GM12872 (cell line): Measurements from ENCODE around the gene COL8A1.

Experiments
- TF ChIP-seq, protein P1 (sequence below): IDR thresholded peaks from 3 replicates; pipeline ENCODE4 v1.5.1; 2011; ENCODE audit warnings: low read depth, mild to moderate bottlenecking, low read length, moderate library complexity; ENCODE audit not compliant: insufficient read depth

COL8A1 gene

GRCh38 chr3:99662838-99663570 is 24.6 kb downstream of the COL8A1 start:
- TF ChIP-seq, protein P1, sequence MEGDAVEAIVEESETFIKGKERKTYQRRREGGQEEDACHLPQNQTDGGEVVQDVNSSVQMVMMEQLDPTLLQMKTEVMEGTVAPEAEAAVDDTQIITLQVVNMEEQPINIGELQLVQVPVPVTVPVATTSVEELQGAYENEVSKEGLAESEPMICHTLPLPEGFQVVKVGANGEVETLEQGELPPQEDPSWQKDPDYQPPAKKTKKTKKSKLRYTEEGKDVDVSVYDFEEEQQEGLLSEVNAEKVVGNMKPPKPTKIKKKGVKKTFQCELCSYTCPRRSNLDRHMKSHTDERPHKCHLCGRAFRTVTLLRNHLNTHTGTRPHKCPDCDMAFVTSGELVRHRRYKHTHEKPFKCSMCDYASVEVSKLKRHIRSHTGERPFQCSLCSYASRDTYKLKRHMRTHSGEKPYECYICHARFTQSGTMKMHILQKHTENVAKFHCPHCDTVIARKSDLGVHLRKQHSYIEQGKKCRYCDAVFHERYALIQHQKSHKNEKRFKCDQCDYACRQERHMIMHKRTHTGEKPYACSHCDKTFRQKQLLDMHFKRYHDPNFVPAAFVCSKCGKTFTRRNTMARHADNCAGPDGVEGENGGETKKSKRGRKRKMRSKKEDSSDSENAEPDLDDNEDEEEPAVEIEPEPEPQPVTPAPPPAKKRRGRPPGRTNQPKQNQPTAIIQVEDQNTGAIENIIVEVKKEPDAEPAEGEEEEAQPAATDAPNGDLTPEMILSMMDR, result no peak

GRCh38 chr3:99663977-99664376 is 25.6 kb downstream of the COL8A1 start:
- TF ChIP-seq, protein P1, result no peak

DNA sequence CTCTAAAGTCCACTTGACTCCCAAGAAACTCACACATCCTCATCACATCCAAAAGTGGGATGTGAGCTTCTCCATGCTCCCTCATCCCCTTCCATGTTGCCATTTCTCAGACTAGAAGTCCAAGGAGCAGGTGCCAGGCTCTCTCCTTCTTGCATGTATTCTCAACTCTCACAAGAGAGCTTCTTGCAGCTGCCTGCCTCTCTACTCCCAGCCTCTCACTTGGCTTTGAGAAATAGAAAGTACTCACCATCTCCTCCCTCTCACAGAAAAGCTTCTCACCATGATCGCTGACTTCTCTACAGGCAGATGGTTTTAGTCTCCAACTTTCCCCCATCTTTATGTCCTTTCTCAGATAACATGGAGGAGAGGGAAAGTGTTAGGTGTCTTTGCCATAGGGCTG is 26.6 kb downstream of the COL8A1 start:
- TF ChIP-seq, protein P1, result no peak

DNA sequence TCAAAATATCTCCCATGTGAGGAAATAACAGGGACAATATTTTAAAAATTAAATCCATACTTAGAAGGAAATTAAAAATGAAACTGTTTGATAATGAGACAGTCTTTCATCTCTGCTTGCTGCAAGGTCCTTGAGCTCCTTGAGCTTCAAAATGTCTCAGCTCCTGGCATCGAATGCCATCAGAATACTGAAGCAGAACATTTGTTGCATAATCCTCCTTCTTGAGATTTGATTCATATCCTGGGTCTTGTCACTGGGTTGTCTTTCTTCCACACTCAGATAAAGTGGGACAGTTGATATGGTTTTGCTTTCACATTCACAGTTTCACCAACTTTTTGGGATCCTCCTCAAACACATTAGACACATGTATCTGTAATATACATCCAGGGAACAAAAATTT is 27.8 kb downstream of the COL8A1 start:
- TF ChIP-seq, protein P1, result no peak

DNA sequence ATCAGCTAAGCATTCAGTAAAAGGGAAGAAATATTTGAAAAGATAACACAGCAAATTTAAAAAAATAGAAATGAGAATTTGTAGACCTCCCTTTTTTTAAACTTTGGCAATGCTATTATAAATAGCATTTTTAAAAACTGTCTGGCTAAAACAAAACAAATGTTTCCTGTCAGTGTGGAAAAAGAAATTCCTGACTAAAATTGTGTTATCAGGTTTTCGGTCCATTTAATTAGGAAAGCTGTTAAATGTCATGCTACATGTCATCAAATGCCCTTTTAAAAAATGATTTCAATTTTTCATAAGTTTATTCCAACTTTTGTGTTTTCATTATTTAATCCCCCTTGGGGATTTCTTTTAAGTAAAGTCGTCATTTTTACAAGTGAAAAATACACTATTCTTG is 29.6 kb downstream of the COL8A1 start:
- TF ChIP-seq, protein P1, result no peak

- TF ChIP-seq, protein P1, result no peak
Observed at GRCh38 chr3:99669879-99670555, 31.6 kb downstream of the COL8A1 start.

- TF ChIP-seq, protein P1, result no peak
Observed at GRCh38 chr3:99670556-99670950, 32.2 kb downstream of the COL8A1 start.
